ENCODE results near the gene CDK10. TPM values are rescaled to one million over a fixed set of nuclear protein-coding genes. Genes with fewer than 3 reads are reported as not detected.

The CDK10 gene
- total and polyA plus RNA-seq, 9 of the 15 experiments (the other 6 are each of a cell fraction or from before 2014, with no cell fraction given) = 2.0 to 85.1 (median 40.1) TPM

DNA sequence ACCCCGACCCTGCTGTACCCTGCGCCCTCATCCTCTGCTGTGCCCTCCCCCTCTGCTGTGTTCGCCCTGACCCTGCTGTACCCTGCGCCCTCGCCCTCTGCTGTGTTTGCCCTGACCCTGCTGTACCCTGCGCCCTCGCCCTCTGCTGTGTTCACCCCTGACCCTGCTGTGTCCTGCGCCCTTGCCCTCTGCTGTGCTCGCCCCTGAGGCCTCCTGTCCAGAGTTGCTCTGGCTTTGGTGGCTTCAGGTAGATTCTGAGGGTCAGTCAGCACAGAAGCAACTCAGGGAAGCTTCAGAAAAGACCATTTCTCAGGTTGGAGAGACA lies 46.4 kb downstream of the CDK10 start:
- CTCF ChIA-PET (ENCODE audit: low intra/inter-chr PET ratio) = no interaction called here
- WGBS (ENCODE audit: insufficient coverage, low coverage, missing lambda C conversion rate) = 88% methylated on average over 4 of the region's 9 CpGs

More for the DNA sequence above, 46.4 kb downstream of the CDK10 start:
- Histone ChIP-seq H3K4me1 (replicated peaks in 1 of 2; ENCODE audit: control insufficient read depth in 2 of 2, insufficient read depth in 2 of 2, low read length in 2 of 2) (peaks cover 0 to 18% of the 10 kb centered on the region in 2 experiments; a peak in 1 of 5 replicates), H3K27me3 (ENCODE audit: control insufficient read depth in 2 of 2, insufficient read depth in 2 of 2, low read length in 2 of 2) (no peaks in the 10 kb centered on the region), H2AFZ (ENCODE audit: low read depth, low read length) (no peak overlapping the region), H4K20me1 (replicated peaks; ENCODE audit: control insufficient read depth, insufficient read depth, low read length) (peaks cover 6% of the 10 kb centered on the region; the same call in 1 of the 2 replicates), H3K4me2 (ENCODE audit: insufficient read depth, low read length) (no peak overlapping the region), H3K27ac (ENCODE audit: extremely low read depth, low read depth, low read length) (no peak overlapping the region), H3K4me3 (no peak overlapping the region), H3K9me3 (replicated peaks; ENCODE audit: control insufficient read depth, insufficient read depth, low read depth, low read length) (no peaks in the 10 kb centered on the region), H3K36me3 (ENCODE audit: control insufficient read depth, insufficient read depth, low read length) (peaks cover 96% of the 10 kb centered on the region), H3K79me2 (ENCODE audit: control insufficient read depth, insufficient read depth, low read length) (0 out of 3 replicates have a peak, but pooled peaks cover 3% of the 10 kb centered on the region), H3K9me1 (ENCODE audit: control insufficient read depth, insufficient read depth, low read length) (no peaks in the 10 kb centered on the region), H3K9ac (ENCODE audit: insufficient read depth in 1 of 2, low read depth in 2 of 2, low read length in 2 of 2) (peak overlapping the region in 1 of 2 experiments; percentile 62; a peak in 1 of 4 replicates)
- DNase-seq (ENCODE audit: extremely low read depth in 1 of 4, low spot score in 3 of 4) (no peak), ATAC-seq (no peak), FAIRE-seq (no peak)
- intact Hi-C loops (cut with micrococcal nuclease) (no loop called here), in situ Hi-C loops (cut with MboI) (no loop called here)
- TF ChIP-seq KLF6 (CRISPR knock-in tag; IDR thresholded peaks at IDR 0.05; ENCODE audit: borderline replicate concordance) = no peak
- TF ChIP-seq POLR2B (IDR thresholded peaks at IDR 0.05; ENCODE audit: low read depth, partially characterized antibody) = peak; percentile 5
- TF ChIP-seq, protein P1, sequence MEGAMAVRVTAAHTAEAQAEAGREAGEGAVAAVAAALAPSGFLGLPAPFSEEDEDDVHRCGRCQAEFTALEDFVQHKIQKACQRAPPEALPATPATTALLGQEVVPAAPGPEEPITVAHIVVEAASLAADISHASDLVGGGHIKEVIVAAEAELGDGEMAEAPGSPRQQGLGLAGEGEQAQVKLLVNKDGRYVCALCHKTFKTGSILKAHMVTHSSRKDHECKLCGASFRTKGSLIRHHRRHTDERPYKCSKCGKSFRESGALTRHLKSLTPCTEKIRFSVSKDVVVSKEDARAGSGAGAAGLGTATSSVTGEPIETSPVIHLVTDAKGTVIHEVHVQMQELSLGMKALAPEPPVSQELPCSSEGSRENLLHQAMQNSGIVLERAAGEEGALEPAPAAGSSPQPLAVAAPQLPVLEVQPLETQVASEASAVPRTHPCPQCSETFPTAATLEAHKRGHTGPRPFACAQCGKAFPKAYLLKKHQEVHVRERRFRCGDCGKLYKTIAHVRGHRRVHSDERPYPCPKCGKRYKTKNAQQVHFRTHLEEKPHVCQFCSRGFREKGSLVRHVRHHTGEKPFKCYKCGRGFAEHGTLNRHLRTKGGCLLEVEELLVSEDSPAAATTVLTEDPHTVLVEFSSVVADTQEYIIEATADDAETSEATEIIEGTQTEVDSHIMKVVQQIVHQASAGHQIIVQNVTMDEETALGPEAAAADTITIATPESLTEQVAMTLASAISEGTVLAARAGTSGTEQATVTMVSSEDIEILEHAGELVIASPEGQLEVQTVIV (CRISPR knock-in tag; IDR thresholded peaks at IDR 0.05; ENCODE audit: borderline replicate concordance) = no peak
- TF ChIP-seq SUPT5H (IDR thresholded peaks at IDR 0.05) = 0 out of 2 replicates have a peak, but pooled peaks have one; percentile 13
- peak; percentile 36; the same call in 1 of the 2 replicates for TF ChIP-seq RBFOX2 (IDR thresholded peaks at IDR 0.05; ENCODE audit: low read depth, low read length)
- TF ChIP-seq POLR2G (IDR thresholded peaks at IDR 0.05; ENCODE audit: low read depth, low read length) = peak; percentile 65
- BruUV-seq (replicated peaks) = no TSS peak
- POLR2A ChIA-PET = interaction anchor here (0.9 to 1.5 kb wide), 4 partner anchors 9 to 26 kb away, joined by 3 to 5 read pairs (median 3); no protein-coding TSS in a partner anchor
